K562 (cell line): ENCODE data around the gene CYLD. TPM values are rescaled to one million over a fixed set of nuclear protein-coding genes. Genes with fewer than 3 reads are reported as not detected.

ENCODE experiments used
- CREB1 ChIP-seq, 2 experiments: sonication (generic) in 1 of 2; formaldehyde crosslinking in 1 of 2; IDR thresholded peaks; 2 replicates each; pipeline versions ENCODE4 v1.6.1 to v1.8.0; 2012 to 2022; ENCODE audit warnings: inconsistent platforms in 1 of 2, mild to moderate bottlenecking in 1 of 2, missing genetic modification reagents in 1 of 2, moderate library complexity in 1 of 2
- E2F3 ChIP-seq: fragments of 250-450 bp; sonication (Bioruptor Pico); IDR thresholded peaks from 2 replicates; pipeline ENCODE4 v1.4.0; 2020; ENCODE audit warnings: mild to moderate bottlenecking
- EGR1 ChIP-seq: fragments of 450-650 bp; conservative IDR thresholded peaks from 2 replicates; pipeline ENCODE4 v1.6.1; 2017; ENCODE audit warnings: mild to moderate bottlenecking
- ETV1 ChIP-seq: fragments of 450-650 bp; conservative IDR thresholded peaks from 2 replicates; pipeline ENCODE4 v1.6.1; 2016; ENCODE audit warnings: missing genetic modification characterization, control low read depth, low read depth, missing compliant biosample characterization
- MCM7 ChIP-seq, 2 experiments: fragments of 450-650 bp; IDR thresholded peaks; 2 replicates each; pipeline ENCODE4 v1.6.1; 2016 to 2018
- NCOA4 ChIP-seq: fragments of 450-650 bp; IDR thresholded peaks from 2 replicates; pipeline ENCODE4 v1.6.1; 2018; ENCODE audit warnings: mild to moderate bottlenecking; ENCODE audit not compliant: partially characterized antibody
- POLR2AphosphoS5 ChIP-seq: IDR thresholded peaks from 2 replicates; pipeline ENCODE4 v1.6.1; 2011; ENCODE audit warnings: mild to moderate bottlenecking, low read depth, low read length, moderate library complexity; ENCODE audit not compliant: control insufficient read depth, insufficient read depth
- PRMT5 ChIP-seq: sonication (generic); formaldehyde crosslinking; IDR thresholded peaks from 2 replicates; pipeline ENCODE4 v1.5.0; 2020; ENCODE audit warnings: missing genetic modification reagents
- RHOXF2B ChIP-seq: fragments of 250-450 bp; sonication (Bioruptor Pico); conservative IDR thresholded peaks from 2 replicates; pipeline ENCODE4 v1.5.1; 2021
- SETDB1 ChIP-seq: IDR thresholded peaks from one replicate; pipeline ENCODE4 v1.6.1; 2012; ENCODE audit warnings: low read length, control low read depth, inconsistent platforms
- ZBTB17 ChIP-seq: fragments of 450-650 bp; formaldehyde crosslinking; IDR thresholded peaks from 2 replicates; pipeline ENCODE4 v1.4.0; 2020; ENCODE audit warnings: mild to moderate bottlenecking
- ZNF133 ChIP-seq: fragments of 250-450 bp; sonication (Bioruptor Pico); IDR thresholded peaks from 2 replicates; pipeline ENCODE4 v1.4.0; 2020; ENCODE audit warnings: mild to moderate bottlenecking
- ZNF518B ChIP-seq: fragments of 250-450 bp; sonication (Bioruptor Pico); IDR thresholded peaks from 2 replicates; pipeline ENCODE4 v1.5.0; 2021; ENCODE audit warnings: mild to moderate bottlenecking, moderate library complexity
- polyA plus RNA-seq, 8 experiments: library from polyadenylated mRNA; depleted of rRNA in 4 of 8; stranded (reverse) in 5 of 8; unstranded in 3 of 8; fragments of >200 nt; fragmentation: Nextera tagmentation in 2 of 8; fragmentation: Illumina TruSeq in 1 of 8; extraction: Ambion mirVana in 2 of 8; extraction: Trizol in 1 of 8; gene quantifications; 2 replicates each; pipeline versions ENCODE4 v1.2.1 to v1.2.3, GENCODE V29; 2011 to 2014; ENCODE audit warnings: inconsistent platforms in 1 of 8, missing spikeins in 1 of 8
- total RNA-seq, 7 experiments: library from RNA; depleted of rRNA in 6 of 7; stranded (reverse); fragments of >200 nt in 6 of 7; fragmentation: Illumina TruSeq in 2 of 7; extraction: Trizol in 2 of 7; gene quantifications; 2 replicates each; pipeline versions ENCODE4 v1.2.1 to v1.2.3, GENCODE V29; 2011 to 2021; ENCODE audit warnings: low replicate concordance in 1 of 7

CYLD gene
- total and polyA plus RNA-seq, 9 of the 15 experiments (the other 6 are each of a cell fraction or from before 2014, with no cell fraction given) = 3.4 to 7.4 (median 5.3) TPM

GRCh38 chr16:50722960-50723359 is 18.9 kb upstream of the CYLD start (continued):
- TF ChIP-seq ZNF518B (no peak), CREB1 (IDR thresholded peaks at IDR 0.05) (no peak), CREB1 (CRISPR knock-in tag; IDR thresholded peaks at IDR 0.05) (no peak), ZBTB17 (CRISPR knock-in tag) (peak; percentile 86), POLR2AphosphoS5 (no peak), EGR1 (no peak), SETDB1 (no peak), RHOXF2B (no peak), MCM7 (IDR thresholded peaks at IDR 0.05) (no peak), E2F3 (CRISPR knock-in tag) (no peak), PRMT5 (CRISPR knock-in tag) (no peak), NCOA4 (no peak), ZNF133 (CRISPR knock-in tag) (no peak), ETV1 (tag) (no peak)
